ENCODE measurements around the gene SH3PXD2A. TPM values are rescaled to one million over a fixed set of nuclear protein-coding genes. Genes with fewer than 3 reads are reported as not detected.

Gene SH3PXD2A
- total RNA-seq, 1 experiment from 2014 or later: 4.5 TPM

DNA sequence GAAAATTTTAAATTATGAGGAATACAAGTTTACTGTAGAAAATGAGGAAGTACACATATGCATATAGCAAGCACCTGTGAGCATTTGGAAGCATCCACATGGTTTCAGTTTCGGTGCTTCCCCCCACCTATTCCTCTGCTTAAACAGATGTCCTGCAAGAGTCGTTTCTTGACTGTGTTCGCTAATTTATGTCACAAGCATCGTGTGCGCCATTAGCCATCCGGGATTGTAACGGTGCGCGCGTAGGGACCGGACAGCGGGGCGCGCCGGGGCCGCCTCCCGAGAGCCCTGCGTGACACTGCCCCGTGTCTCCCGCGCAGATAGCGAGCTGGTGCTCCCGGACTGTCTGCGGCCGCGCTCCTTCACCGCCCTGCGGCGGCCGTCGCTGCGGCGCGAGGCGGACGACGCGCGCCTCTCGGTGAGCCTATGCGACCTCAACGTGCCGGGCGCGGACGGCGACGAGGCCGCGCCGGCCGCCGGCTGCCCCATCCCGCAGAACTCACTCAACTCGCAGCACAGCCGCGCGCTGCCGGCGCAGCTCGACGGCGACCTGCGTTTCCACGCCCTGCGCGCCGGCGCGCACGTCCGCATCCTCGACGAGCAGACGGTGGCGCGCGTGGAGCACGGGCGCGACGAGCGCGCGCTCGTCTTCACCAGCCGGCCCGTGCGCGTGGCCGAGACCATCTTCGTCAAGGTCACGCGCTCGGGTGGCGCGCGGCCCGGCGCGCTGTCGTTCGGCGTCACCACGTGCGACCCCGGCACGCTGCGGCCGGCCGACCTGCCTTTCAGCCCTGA lies 271.0 kb downstream of the SH3PXD2A start:
- H4K91ac ChIP-seq (ENCODE audit: insufficient read length, low read depth, low read length): no peak overlapping the region
- no peaks in the 10 kb centered on the region for H3K79me1 ChIP-seq (ENCODE audit: insufficient read depth, low read depth, low read length, poor library complexity, severe bottlenecking)
- peaks cover 0 to 4% (median 0%) of the 10 kb centered on the region in 3 experiments; a peak in 1 of 7 replicates for H3K36me3 Mint-ChIP-seq (ENCODE audit: insufficient read depth in 1 of 3, low read depth in 3 of 3)
- H3K79me2 ChIP-seq (ENCODE audit: insufficient read depth, low read length): no peaks in the 10 kb centered on the region
- H2BK15ac ChIP-seq (ENCODE audit: low read depth, low read length): no peak overlapping the region
- H3K4me1 ChIP-seq (ENCODE audit: insufficient read depth, low read length): no peaks in the 10 kb centered on the region
- H4K8ac ChIP-seq (replicated peaks; ENCODE audit: insufficient read length, low read depth, low read length): no peak overlapping the region
- no peak overlapping the region for H3K4me3 Mint-ChIP-seq
- WGBS (ENCODE audit: extremely low coverage, insufficient read length, low lambda C conversion rate): no CpG with 5 or more reads among the region's 111 CpGs
- H3K4ac ChIP-seq (ENCODE audit: low read depth, low read length): no peak overlapping the region
- no peak overlapping the region for H3K14ac ChIP-seq (ENCODE audit: insufficient read depth, low read length)
- H3K9me3 Mint-ChIP-seq: peaks cover 0 to 6% of the 10 kb centered on the region in 2 experiments; a peak in 3 of 5 replicates
- no peaks in the 10 kb centered on the region for H3K23me2 ChIP-seq (ENCODE audit: insufficient read length, low read depth, low read length, poor library complexity, severe bottlenecking)
- no peak overlapping the region for H2BK5ac ChIP-seq (ENCODE audit: insufficient read length, low read length)
- no peak for DNase-seq
- H3K4me2 ChIP-seq (ENCODE audit: insufficient read depth, insufficient read length, low read length): no peak overlapping the region
- no peak overlapping the region for H2BK20ac ChIP-seq (ENCODE audit: low read depth, low read length, poor library complexity, severe bottlenecking)
- no peaks in the 10 kb centered on the region for H3K27me3 ChIP-seq (ENCODE audit: insufficient read depth, low read length)
- H4K5ac ChIP-seq (ENCODE audit: insufficient read length, low read depth, low read length): no peak overlapping the region
- no peaks in the 10 kb centered on the region for H3K9me3 ChIP-seq (ENCODE audit: control insufficient read depth, low read depth, low read length)
- H3K18ac ChIP-seq (ENCODE audit: insufficient read length, low read depth, low read length): no peak overlapping the region
- H3K27ac ChIP-seq (ENCODE audit: insufficient read length, low read depth, low read length): no peak overlapping the region
- no peak overlapping the region for H2AFZ ChIP-seq (ENCODE audit: low read length)
- peak overlapping the region in 1 of 3 experiments; percentile 9; a peak in 1 of 7 replicates for H3K27ac Mint-ChIP-seq
- no peak overlapping the region for H3T11ph ChIP-seq (ENCODE audit: low read length)
- H2AK5ac ChIP-seq (ENCODE audit: insufficient read length, low read length): no peak overlapping the region
- H2BK120ac ChIP-seq (ENCODE audit: low read depth, low read length, poor library complexity, severe bottlenecking): no peak overlapping the region
- no peak overlapping the region for H2BK12ac ChIP-seq (ENCODE audit: insufficient read length, low read depth, low read length)
- H3K23ac ChIP-seq (ENCODE audit: insufficient read length, low read depth, low read length): no peak overlapping the region
- TF ChIP-seq, protein P1, sequence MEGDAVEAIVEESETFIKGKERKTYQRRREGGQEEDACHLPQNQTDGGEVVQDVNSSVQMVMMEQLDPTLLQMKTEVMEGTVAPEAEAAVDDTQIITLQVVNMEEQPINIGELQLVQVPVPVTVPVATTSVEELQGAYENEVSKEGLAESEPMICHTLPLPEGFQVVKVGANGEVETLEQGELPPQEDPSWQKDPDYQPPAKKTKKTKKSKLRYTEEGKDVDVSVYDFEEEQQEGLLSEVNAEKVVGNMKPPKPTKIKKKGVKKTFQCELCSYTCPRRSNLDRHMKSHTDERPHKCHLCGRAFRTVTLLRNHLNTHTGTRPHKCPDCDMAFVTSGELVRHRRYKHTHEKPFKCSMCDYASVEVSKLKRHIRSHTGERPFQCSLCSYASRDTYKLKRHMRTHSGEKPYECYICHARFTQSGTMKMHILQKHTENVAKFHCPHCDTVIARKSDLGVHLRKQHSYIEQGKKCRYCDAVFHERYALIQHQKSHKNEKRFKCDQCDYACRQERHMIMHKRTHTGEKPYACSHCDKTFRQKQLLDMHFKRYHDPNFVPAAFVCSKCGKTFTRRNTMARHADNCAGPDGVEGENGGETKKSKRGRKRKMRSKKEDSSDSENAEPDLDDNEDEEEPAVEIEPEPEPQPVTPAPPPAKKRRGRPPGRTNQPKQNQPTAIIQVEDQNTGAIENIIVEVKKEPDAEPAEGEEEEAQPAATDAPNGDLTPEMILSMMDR (conservative IDR thresholded peaks at IDR 0.05): no peak
- H4K20me1 ChIP-seq (ENCODE audit: control insufficient read depth, insufficient read depth, insufficient read length): no peaks in the 10 kb centered on the region
- H3K9ac ChIP-seq (ENCODE audit: extremely low read depth, insufficient read length, low read length): no peak overlapping the region
- H3K56ac ChIP-seq (ENCODE audit: insufficient read length, low read depth, low read length): no peak overlapping the region
- H3K4me1 Mint-ChIP-seq: no peaks in the 10 kb centered on the region
- peaks cover 1% of the 10 kb centered on the region; the same call in 1 of the 2 replicates for H3K27me3 Mint-ChIP-seq (ENCODE audit: low read depth)

Measured in H9 (cell line).